Mesothelial cell of epicardium (in vitro differentiated cells): ENCODE data around the gene CLDN4. TPM values are rescaled to one million over a fixed set of nuclear protein-coding genes. Genes with fewer than 3 reads are reported as not detected.

Experiments
- DNase-seq, 2 experiments: peaks; one replicate each; pipeline ENCODE4 v3.0.0; 2021; ENCODE audit warnings: low spot score in 2 of 2; ENCODE audit not compliant: unreplicated experiment in 2 of 2
- H3K27ac Mint-ChIP-seq: 2 replicates; pipeline ENCODE4 v1.8.0; 2021; ENCODE audit warnings: mixed read lengths
- H3K27me3 Mint-ChIP-seq: 2 replicates; pipeline ENCODE4 v1.8.0; 2021; ENCODE audit warnings: low read depth, mixed read lengths
- H3K36me3 Mint-ChIP-seq: 2 replicates; pipeline ENCODE4 v1.8.0; 2021; ENCODE audit warnings: mixed read lengths
- H3K4me1 Mint-ChIP-seq: 2 replicates; pipeline ENCODE4 v1.8.0; 2021; ENCODE audit warnings: mixed read lengths
- H3K4me3 Mint-ChIP-seq: 2 replicates; pipeline ENCODE4 v1.8.0; 2021; ENCODE audit warnings: mild to moderate bottlenecking, moderate library complexity, mixed read lengths
- H3K9me3 Mint-ChIP-seq: 2 replicates; pipeline ENCODE4 v1.8.0; 2021; ENCODE audit warnings: mixed read lengths
- CTCF ChIP-seq: fragments of 200-600 bp; sonication (generic); IDR thresholded peaks from one replicate; pipeline ENCODE4 v1.5.0; 2021; ENCODE audit warnings: antibody characterized with exemption; ENCODE audit not compliant: unreplicated experiment
- total RNA-seq: library from RNA; stranded (reverse); gene quantifications from 3 replicates; pipeline ENCODE4 v1.2.1, GENCODE V29; 2021

Gene CLDN4
- total RNA-seq, 1 donor from 2014 or later, result 165 TPM

GRCh38 chr7:73822319-73823173 is 8.2 kb upstream of the CLDN4 start:
- no peaks in the 10 kb centered on the region for H3K27me3 Mint-ChIP-seq
- H3K9me3 Mint-ChIP-seq, result no peaks in the 10 kb centered on the region
- H3K36me3 Mint-ChIP-seq, result no peaks in the 10 kb centered on the region
- no peak for TF ChIP-seq CTCF
- H3K4me1 Mint-ChIP-seq, result peaks cover 19% of the 10 kb centered on the region
- peak overlapping the region; percentile 15 for H3K27ac Mint-ChIP-seq
- no peak for DNase-seq
- H3K4me3 Mint-ChIP-seq, result no peak overlapping the region

- no peaks in the 10 kb centered on the region for H3K27me3 Mint-ChIP-seq
- no peak overlapping the region for H3K27ac Mint-ChIP-seq
- H3K36me3 Mint-ChIP-seq, result no peaks in the 10 kb centered on the region
- H3K9me3 Mint-ChIP-seq, result no peaks in the 10 kb centered on the region
- peaks cover 25% of the 10 kb centered on the region for H3K4me1 Mint-ChIP-seq
- no peak overlapping the region for H3K4me3 Mint-ChIP-seq
- no peak for TF ChIP-seq CTCF
- DNase-seq, result no peak
These were observed 7.5 kb upstream of the CLDN4 start for GRCh38 chr7:73823257-73823656.

GRCh38 chr7:73823873-73824592 is 6.8 kb upstream of the CLDN4 start:
- H3K36me3 Mint-ChIP-seq, result no peaks in the 10 kb centered on the region
- no peaks in the 10 kb centered on the region for H3K27me3 Mint-ChIP-seq
- no peak overlapping the region for H3K4me3 Mint-ChIP-seq
- no peak overlapping the region for H3K27ac Mint-ChIP-seq
- H3K9me3 Mint-ChIP-seq, result no peaks in the 10 kb centered on the region
- no peak for TF ChIP-seq CTCF
- H3K4me1 Mint-ChIP-seq, result peaks cover 32% of the 10 kb centered on the region
- DNase-seq, result no peak

GRCh38 chr7:73824986-73825385 is 5.8 kb upstream of the CLDN4 start:
- no peak for TF ChIP-seq CTCF
- Mint-ChIP-seq H3K27ac (no peak overlapping the region), H3K36me3 (no peaks in the 10 kb centered on the region), H3K9me3 (no peaks in the 10 kb centered on the region), H3K4me3 (no peak overlapping the region), H3K4me1 (peaks cover 42% of the 10 kb centered on the region), H3K27me3 (no peaks in the 10 kb centered on the region)
- no peak for DNase-seq

- Mint-ChIP-seq H3K9me3 (no peaks in the 10 kb centered on the region), H3K27me3 (peaks cover 2% of the 10 kb centered on the region), H3K27ac (peak overlapping the region; percentile 86), H3K36me3 (no peaks in the 10 kb centered on the region), H3K4me1 (peaks cover 58% of the 10 kb centered on the region), H3K4me3 (no peak overlapping the region)
- no peak for DNase-seq
- TF ChIP-seq CTCF, result no peak
These were observed 3.2 kb upstream of the CLDN4 start for GRCh38 chr7:73827567-73828106.
